Epithelial cell of umbilical artery (primary cell): Measurements from ENCODE around the gene TMSB4X. TPM values are rescaled to one million over a fixed set of nuclear protein-coding genes. Genes with fewer than 3 reads are reported as not detected.

Source experiments
- total RNA-seq: library from RNA; depleted of rRNA; stranded (reverse); fragments of >200 nt; gene quantifications from 2 replicates; pipeline ENCODE4 v1.2.3, GENCODE V29; 2014

TMSB4X gene
- total RNA-seq = 11,756 and 28,751 TPM in 2 replicates

GRCh38 chrX:12974796-12975669, at the start of gene TMSB4X:
TSS of gene TMSB4X (plus strand) at chrX:12975110.

Other genes with a start within 250 kb of the TMSB4X start
- gene PRPS2, start 183.7 kb upstream of the TMSB4X start, total RNA-seq = 35.1 and 35.7 TPM in 2 replicates
- gene TLR7, start 108.0 kb upstream of the TMSB4X start, total RNA-seq = not detected in 2 replicates
- not detected in 2 replicates for gene TLR8, start 68.5 kb upstream of the TMSB4X start, total RNA-seq
- not detected in 2 replicates for gene FAM9C, start 69.5 kb downstream of the TMSB4X start, total RNA-seq